Fibroblast of upper back skin (primary cell): ENCODE measurements around the gene GRM4.

Source experiments
- DNase-seq: peaks from one replicate; pipeline ENCODE4 v3.0.0-alpha.2; 2013

The GRM4 gene

GRCh38 chr6:33990061-33990541, 155.8 kb downstream of the GRM4 start:
- DNase-seq: no peak

GRCh38 chr6:33989016-33989854, 156.7 kb downstream of the GRM4 start:
- DNase-seq: no peak

GRCh38 chr6:33988121-33989015, 157.5 kb downstream of the GRM4 start:
- no peak for DNase-seq

GRCh38 chr6:33987531-33988021, 158.3 kb downstream of the GRM4 start:
- DNase-seq: no peak

GRCh38 chr6:33985947-33986346, 159.9 kb downstream of the GRM4 start:
- no peak for DNase-seq

- no peak for DNase-seq
Observed at GRCh38 chr6:33985313-33985751, 160.6 kb downstream of the GRM4 start.

- DNase-seq: no peak
Observed at GRCh38 chr6:33984466-33985312, 161.2 kb downstream of the GRM4 start.

- DNase-seq: no peak
Observed at GRCh38 chr6:33983721-33984465, 162.0 kb downstream of the GRM4 start.

GRCh38 chr6:33983109-33983716, 162.7 kb downstream of the GRM4 start:
- DNase-seq: no peak

- DNase-seq: no peak
Observed at GRCh38 chr6:33981861-33982260, 164.0 kb downstream of the GRM4 start.

- no peak for DNase-seq
Observed at GRCh38 chr6:33981421-33981820, 164.5 kb downstream of the GRM4 start.

- DNase-seq: no peak
Observed at GRCh38 chr6:33980176-33981175, 165.4 kb downstream of the GRM4 start.

GRCh38 chr6:33979750-33980149, 166.1 kb downstream of the GRM4 start:
- DNase-seq: no peak

GRCh38 chr6:33978412-33979150, 167.3 kb downstream of the GRM4 start:
- DNase-seq: no peak

GRCh38 chr6:33977606-33978411, 168.1 kb downstream of the GRM4 start:
- no peak for DNase-seq

GRCh38 chr6:33976437-33977360, 169.2 kb downstream of the GRM4 start:
- no peak for DNase-seq
